ENCODE data around the gene EPHA3. TPM values are rescaled to one million over a fixed set of nuclear protein-coding genes. Genes with fewer than 3 reads are reported as not detected.

Gene EPHA3
- total RNA-seq, 1 experiment from 2014 or later = 0.74 TPM

DNA sequence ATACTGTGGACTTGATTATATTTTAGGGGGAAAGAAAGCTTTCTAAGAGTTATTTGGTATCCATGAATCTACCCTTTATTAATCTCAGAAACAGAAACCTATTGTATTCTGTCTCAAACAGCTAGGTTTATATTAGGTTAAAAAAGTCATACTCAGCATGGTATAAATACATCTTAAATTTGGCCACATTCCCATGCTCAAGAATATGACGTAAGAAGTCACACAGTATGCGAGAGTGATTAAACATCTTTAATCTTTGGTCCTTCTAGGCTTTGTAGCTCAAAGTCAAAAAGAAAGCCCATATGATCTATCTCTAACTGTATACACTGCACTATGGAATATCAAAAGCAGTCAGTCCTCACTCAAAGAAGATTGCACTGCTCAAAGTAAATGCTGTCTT is 131.4 kb downstream of the EPHA3 start:
- Mint-ChIP-seq H3K4me3 (no peak overlapping the region), H3K27me3 (ENCODE audit: low read depth) (no peaks in the 10 kb centered on the region), H3K36me3 (peaks cover 4% of the 10 kb centered on the region; the same call in 1 of the 2 replicates), H3K4me1 (peaks cover 15% of the 10 kb centered on the region), H3K9me3 (peaks cover 10% of the 10 kb centered on the region; the same call in 1 of the 2 replicates), H3K27ac (no peak overlapping the region)
- ATAC-seq = no peak
- ChIA-PET POLR2A (no interaction called here), CTCF (no interaction called here)
- TF ChIP-seq RORB (CRISPR knock-in tag; IDR thresholded peaks at IDR 0.05) = no peak
- no peak for TF ChIP-seq ZNF532 (CRISPR knock-in tag; IDR thresholded peaks at IDR 0.05; ENCODE audit: borderline replicate concordance)
- TF ChIP-seq TEAD4 (CRISPR knock-in tag; IDR thresholded peaks at IDR 0.05) = no peak
- TF ChIP-seq SOX15 (CRISPR knock-in tag; IDR thresholded peaks at IDR 0.05) = no peak
- no peak for TF ChIP-seq ZSCAN18 (CRISPR knock-in tag; IDR thresholded peaks at IDR 0.05)
- TF ChIP-seq OVOL2 (CRISPR knock-in tag; IDR thresholded peaks at IDR 0.05; ENCODE audit: borderline replicate concordance) = no peak
- TF ChIP-seq TEAD1 (CRISPR knock-in tag; IDR thresholded peaks at IDR 0.05) = no peak
- TF ChIP-seq ZNF138 (CRISPR knock-in tag; conservative IDR thresholded peaks at IDR 0.05) = no peak
- TF ChIP-seq NFATC4 (CRISPR knock-in tag; IDR thresholded peaks at IDR 0.05) = no peak
- TF ChIP-seq ATF3 (CRISPR knock-in tag; conservative IDR thresholded peaks at IDR 0.05) = no peak
- no peak for TF ChIP-seq ZNF317 (CRISPR knock-in tag; IDR thresholded peaks at IDR 0.05; ENCODE audit: borderline replicate concordance, low read depth)
- no peak for TF ChIP-seq ZNF425 (CRISPR knock-in tag; conservative IDR thresholded peaks at IDR 0.05)
- TF ChIP-seq ATF6 (CRISPR knock-in tag; IDR thresholded peaks at IDR 0.05) = no peak
- TF ChIP-seq, protein P1, sequence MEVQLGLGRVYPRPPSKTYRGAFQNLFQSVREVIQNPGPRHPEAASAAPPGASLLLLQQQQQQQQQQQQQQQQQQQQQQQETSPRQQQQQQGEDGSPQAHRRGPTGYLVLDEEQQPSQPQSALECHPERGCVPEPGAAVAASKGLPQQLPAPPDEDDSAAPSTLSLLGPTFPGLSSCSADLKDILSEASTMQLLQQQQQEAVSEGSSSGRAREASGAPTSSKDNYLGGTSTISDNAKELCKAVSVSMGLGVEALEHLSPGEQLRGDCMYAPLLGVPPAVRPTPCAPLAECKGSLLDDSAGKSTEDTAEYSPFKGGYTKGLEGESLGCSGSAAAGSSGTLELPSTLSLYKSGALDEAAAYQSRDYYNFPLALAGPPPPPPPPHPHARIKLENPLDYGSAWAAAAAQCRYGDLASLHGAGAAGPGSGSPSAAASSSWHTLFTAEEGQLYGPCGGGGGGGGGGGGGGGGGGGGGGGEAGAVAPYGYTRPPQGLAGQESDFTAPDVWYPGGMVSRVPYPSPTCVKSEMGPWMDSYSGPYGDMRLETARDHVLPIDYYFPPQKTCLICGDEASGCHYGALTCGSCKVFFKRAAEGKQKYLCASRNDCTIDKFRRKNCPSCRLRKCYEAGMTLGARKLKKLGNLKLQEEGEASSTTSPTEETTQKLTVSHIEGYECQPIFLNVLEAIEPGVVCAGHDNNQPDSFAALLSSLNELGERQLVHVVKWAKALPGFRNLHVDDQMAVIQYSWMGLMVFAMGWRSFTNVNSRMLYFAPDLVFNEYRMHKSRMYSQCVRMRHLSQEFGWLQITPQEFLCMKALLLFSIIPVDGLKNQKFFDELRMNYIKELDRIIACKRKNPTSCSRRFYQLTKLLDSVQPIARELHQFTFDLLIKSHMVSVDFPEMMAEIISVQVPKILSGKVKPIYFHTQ (CRISPR knock-in tag; IDR thresholded peaks at IDR 0.05) = no peak
- no peak for DNase-seq (ENCODE audit: low spot score)

All from WTC11 (cell line).